ENCODE results near the gene CEP72.

DNA sequence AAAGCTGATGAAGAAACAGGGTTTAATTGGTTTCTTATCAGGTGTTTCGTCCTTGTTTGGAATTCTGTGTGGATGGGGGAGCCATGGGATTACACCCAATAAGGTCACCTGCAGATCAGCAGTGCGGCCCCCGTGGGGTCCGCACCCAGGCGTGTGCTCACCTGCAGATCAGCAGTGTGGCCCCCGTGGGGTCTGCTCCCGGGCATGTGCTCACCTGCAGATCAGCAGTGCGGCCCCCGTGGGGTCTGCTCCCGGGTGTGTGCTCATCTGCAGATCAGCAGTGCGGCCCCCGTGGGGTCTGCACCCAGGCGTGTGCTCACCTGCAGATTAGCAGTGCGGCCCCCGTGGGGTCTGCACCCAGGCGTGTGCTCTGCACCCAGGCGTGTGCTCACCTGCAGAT is 41.7 kb upstream of the CEP72 start:
- TF ChIP-seq CTCF (IDR thresholded peaks at IDR 0.05) (no peak), POLR2A (IDR thresholded peaks at IDR 0.05) (no peak)
